ENCODE results near the gene PTX4. TPM values are rescaled to one million over a fixed set of nuclear protein-coding genes. Genes with fewer than 3 reads are reported as not detected.
A peak's percentile ranks its signal among the peaks of the same experiment; 100 is the strongest.

PTX4 gene
- total RNA-seq, 1 donor, result not detected

- DNase-seq (ENCODE audit: low read depth), result no peak
- H3K4me3 ChIP-seq (ENCODE audit: low read depth, low read length), result no peak overlapping the region
- TF ChIP-seq, protein P1, sequence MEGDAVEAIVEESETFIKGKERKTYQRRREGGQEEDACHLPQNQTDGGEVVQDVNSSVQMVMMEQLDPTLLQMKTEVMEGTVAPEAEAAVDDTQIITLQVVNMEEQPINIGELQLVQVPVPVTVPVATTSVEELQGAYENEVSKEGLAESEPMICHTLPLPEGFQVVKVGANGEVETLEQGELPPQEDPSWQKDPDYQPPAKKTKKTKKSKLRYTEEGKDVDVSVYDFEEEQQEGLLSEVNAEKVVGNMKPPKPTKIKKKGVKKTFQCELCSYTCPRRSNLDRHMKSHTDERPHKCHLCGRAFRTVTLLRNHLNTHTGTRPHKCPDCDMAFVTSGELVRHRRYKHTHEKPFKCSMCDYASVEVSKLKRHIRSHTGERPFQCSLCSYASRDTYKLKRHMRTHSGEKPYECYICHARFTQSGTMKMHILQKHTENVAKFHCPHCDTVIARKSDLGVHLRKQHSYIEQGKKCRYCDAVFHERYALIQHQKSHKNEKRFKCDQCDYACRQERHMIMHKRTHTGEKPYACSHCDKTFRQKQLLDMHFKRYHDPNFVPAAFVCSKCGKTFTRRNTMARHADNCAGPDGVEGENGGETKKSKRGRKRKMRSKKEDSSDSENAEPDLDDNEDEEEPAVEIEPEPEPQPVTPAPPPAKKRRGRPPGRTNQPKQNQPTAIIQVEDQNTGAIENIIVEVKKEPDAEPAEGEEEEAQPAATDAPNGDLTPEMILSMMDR (IDR thresholded peaks at IDR 0.05; ENCODE audit: insufficient read depth, low read length), result no peak
These were observed 11.7 kb downstream of the PTX4 start for GRCh38 chr16:1477033-1477432.

- no peak for DNase-seq (ENCODE audit: low read depth)
- TF ChIP-seq, protein P1 (IDR thresholded peaks at IDR 0.05; ENCODE audit: insufficient read depth, low read length), result no peak
- H3K4me3 ChIP-seq (ENCODE audit: low read depth, low read length), result peak overlapping the region; percentile 87
These were observed 13.1 kb downstream of the PTX4 start for GRCh38 chr16:1475552-1476114.

DNA sequence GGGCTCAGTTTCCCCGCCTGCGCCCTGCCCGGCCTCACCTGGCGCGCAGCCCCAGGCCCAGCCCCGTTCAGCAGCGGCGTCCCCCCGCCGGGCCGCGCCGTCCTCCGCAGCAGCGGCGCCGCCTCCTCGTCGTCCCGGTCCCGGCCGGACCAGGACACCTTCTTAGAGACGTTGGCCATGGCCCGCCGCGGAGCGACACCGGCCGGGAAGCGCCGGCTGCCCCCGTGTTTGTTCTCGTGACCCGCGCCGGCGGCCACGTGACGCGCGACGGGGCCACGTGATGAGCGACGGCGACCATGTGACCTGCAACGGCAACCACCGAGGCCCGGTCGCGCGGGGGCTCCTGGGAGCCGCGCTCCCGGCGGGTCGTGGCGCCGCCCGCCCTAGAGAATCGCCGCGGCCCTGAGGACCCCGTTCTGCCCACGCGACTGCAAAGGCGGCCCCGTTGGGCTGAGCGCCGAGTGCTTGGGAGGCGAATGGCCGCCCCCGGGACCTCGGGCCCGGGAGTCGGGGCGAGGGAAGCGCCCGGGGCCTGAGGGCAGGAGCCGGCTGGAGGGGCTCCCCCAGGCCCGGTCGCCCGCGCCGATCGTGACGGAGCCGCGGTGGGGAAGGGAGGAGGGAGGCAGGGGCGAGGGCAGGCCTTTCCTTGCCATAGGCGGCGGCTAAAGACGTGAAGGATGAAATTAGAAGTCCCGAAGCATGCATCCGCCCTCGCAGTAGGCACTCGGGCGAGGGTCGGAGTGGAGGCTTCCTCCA, 13.8 kb downstream of the PTX4 start, which contains the start of gene CLCN7:
Gene CLCN7 (minus strand): TSS at position 233 of the 756 bp plus-strand sequence. CDS start 54 bp downstream, at position 179.
- DNase-seq (ENCODE audit: low read depth), result peak; percentile 79
- TF ChIP-seq, protein P1 (IDR thresholded peaks at IDR 0.05; ENCODE audit: insufficient read depth, low read length), result no peak
- peak within 1 kb of the TSS; percentile 87 for H3K4me3 ChIP-seq (ENCODE audit: low read depth, low read length)

GRCh38 chr16:1474082-1474795, 14.5 kb downstream of the PTX4 start:
- DNase-seq (ENCODE audit: low read depth), result peak; percentile 23
- H3K4me3 ChIP-seq (ENCODE audit: low read depth, low read length), result peak overlapping the region; percentile 87
- TF ChIP-seq, protein P1 (IDR thresholded peaks at IDR 0.05; ENCODE audit: insufficient read depth, low read length), result no peak

DNA sequence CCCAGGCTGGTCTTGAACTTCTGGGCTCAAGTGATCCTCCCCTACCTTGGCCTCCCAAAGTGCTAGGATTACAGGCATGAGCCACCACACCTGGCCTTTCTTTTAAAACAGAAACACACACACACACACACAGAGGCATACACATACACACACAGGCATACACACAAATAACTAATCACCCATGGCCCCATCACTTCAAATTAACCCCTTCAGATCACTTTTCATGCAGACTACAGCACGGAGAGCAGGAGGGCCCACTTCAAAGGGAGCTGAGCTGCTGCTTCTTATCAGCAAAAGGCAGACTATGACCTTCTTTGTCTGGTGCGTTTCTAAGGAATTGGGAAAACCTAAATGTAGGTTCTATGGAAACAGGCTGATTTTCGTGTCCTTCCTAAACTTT, 15.8 kb downstream of the PTX4 start:
- DNase-seq (ENCODE audit: low read depth), result no peak
- H3K4me3 ChIP-seq (ENCODE audit: low read depth, low read length), result peak overlapping the region; percentile 28
- TF ChIP-seq, protein P1 (IDR thresholded peaks at IDR 0.05; ENCODE audit: insufficient read depth, low read length), result no peak

- H3K4me3 ChIP-seq (ENCODE audit: low read depth, low read length), result no peak overlapping the region
- DNase-seq (ENCODE audit: low read depth), result no peak
- TF ChIP-seq, protein P1 (IDR thresholded peaks at IDR 0.05; ENCODE audit: insufficient read depth, low read length), result no peak
These were observed 17.1 kb downstream of the PTX4 start for GRCh38 chr16:1471569-1472194.

All from fibroblast of the aortic adventitia (primary cell).